ENCODE data around the gene TNF.

GRCh38 chr6:31545291-31545690, 30.1 kb upstream of the TNF start:
- TF ChIP-seq CTCF (IDR thresholded peaks at IDR 0.05 in 8 of 11, conservative IDR thresholded peaks at IDR 0.05 in 3 of 11) (no peak), POLR2A (IDR thresholded peaks at IDR 0.05) (no peak), POLR2AphosphoS5 (IDR thresholded peaks at IDR 0.05) (no peak)
